HG02588 (cell line): Measurements from ENCODE around the gene CEACAM6.
"Not testable (repeated sequence)": the region's sequence is repeated elsewhere in the genome, so short reads cannot be mapped to it uniquely, and the experiment has no call there.

ENCODE experiments used
- ATAC-seq: cut with Tn5 transposase; IDR thresholded peaks from one replicate; pipeline ENCODE4 v1.9.1; 2021; ENCODE audit warnings: mild to moderate bottlenecking, moderate library complexity; ENCODE audit not compliant: unreplicated experiment

The CEACAM6 gene

DNA sequence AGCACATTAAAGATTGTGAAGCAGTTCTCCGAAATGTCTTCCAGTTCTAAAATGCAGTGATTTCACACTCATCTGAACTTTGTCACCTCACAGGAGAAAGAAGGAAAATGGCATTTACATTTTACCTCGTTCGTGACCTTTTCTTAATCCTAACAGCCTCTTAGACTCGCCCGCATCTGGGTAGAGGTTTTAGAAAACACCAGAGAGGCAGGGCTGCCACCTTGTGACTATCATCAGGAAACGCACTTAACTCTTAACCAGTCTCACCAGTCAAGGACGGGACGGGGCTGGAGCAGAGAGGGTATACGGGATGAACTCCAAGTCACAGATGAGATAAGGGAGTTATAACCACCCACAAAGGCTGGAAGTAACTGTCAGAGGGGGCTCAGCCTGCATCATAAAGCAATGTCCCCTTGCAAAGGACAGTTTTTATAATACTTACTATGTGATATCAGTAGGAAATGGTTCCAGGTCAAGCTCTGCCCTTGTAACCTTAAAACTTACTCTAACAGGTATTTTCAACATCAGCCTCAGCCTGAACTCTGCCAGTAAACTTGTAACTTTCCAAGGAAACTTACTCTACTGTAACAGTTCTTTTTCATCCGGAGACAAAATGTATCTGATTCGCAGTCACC is 8.6 kb upstream of the CEACAM6 start:
- ATAC-seq = no peak

DNA sequence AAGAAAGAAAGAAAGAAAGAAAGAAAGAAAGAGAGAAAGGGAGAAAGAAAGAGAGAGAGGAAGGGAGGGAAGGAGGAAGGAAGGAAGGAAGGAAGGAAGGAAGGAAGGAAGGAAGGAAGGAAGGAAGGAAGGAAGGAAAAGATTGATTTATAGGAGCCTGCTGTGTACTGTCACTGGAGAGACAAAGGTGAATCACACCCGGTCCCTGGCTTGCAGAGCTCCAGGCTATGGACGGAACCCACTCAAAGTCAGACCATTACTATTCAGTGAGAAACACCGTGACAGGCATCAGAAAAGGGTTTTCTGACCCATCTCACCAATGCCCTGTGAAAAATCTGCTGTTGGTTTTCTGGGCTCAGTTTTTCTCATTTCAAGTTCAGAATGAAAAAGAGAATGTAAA is 7.3 kb upstream of the CEACAM6 start:
- no peak for ATAC-seq

DNA sequence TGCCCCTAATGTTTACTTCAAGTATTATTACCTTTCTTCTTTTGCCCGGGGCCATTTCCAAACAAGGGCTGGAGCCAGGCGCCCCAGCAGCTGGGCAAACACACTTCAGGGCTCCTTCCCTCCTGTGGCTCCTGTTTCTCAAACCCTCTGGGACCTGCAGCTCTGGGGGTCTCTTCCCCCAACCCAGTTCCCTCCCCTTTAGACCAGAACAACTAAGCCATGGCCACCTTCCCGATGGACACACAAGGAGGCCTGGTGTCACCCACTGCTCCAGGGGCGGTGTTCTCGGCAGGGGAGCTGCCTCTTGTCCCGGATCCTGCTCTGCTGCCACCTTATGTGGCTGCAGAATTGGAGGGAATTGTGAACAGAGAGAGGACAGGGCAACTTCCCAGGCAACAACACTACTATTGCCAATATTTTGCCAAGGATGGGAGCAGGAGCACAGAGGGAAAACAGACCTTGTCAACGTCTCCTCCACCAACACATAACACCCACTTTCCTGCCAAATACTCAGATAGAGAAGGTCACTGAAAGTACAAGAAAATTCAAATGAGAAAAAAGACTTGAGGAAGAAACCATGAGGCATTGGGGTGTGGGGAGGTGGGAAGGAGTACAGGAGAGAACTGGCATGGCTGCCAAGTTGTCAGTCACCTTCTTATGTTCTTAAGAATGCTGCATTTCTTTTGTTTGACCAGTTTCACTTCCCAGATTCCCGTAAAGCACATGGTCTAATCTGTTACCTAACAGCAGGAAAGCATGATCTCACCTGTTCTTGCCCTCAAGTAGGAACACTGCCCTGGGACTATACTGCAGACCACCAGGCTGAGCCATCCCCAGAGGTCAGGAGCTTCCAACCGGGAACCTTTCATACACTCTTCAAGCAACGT is 4.8 kb upstream of the CEACAM6 start:
- ATAC-seq = not testable (repeated sequence)

DNA sequence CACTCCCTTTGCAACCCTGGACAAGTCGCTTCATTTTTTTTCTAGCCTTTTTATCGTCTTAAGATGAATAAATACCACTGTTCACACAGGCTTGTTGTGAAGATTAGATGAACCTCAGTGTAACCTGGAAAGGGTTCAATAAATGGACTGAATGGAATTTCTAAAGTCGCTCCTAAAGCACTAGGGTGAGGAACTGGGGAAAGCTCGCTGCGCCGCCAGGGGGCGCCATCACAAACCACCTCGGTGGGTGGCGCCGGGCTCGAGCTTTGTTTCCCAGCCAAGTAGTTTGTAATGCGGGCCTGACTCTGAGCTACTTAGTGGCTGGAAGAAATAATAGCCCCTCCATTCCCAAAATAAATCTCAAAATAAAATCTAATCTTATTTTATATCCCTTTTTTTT is 2.2 kb upstream of the CEACAM6 start:
- no peak for ATAC-seq

DNA sequence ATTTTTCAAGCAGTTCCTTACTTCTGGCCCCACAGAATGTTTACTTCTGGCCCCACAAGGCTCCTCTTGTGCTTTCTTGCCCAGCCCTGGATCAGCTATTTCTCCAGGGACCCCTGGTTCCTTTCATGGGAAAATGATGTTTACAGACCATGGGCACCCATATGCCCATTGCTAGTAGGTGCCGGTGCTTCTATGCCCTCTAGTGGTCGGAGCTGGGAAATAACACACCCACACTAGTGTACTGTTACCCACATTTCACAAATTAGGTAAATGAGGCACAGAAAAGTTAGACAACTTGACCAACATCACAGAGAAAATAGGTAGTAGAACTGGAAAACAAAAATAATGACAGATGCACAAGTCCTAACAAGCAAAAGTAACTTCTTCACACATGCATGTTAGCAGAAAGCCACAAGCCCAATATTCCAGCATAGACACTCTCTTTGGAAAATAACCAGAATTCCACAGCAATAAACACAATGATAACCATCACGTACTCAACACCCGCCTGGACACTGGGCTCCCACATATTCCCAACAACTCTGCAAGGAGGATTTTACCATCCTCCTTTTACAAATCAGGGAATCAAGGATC is 1.3 kb upstream of the CEACAM6 start:
- ATAC-seq = no peak

DNA sequence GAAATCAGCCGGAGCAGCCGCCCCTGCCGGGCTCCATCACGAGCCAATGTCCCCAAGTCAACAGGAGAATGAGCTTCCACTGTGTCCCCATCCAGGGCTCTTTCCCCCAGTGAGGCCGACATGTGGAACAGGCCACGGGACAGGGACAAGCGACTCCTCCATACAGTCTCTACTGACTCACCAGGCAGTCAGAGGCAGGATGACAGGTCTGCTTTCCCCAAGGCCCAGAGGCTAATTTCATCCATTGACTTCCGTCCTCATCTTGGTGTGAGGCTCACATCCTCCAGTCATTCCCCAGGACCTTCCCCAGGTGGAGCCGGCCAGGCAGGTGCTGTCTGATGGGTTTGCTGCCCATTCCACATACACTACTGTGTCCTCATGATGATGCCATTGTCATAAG is 3.5 kb downstream of the CEACAM6 start:
- no peak for ATAC-seq

DNA sequence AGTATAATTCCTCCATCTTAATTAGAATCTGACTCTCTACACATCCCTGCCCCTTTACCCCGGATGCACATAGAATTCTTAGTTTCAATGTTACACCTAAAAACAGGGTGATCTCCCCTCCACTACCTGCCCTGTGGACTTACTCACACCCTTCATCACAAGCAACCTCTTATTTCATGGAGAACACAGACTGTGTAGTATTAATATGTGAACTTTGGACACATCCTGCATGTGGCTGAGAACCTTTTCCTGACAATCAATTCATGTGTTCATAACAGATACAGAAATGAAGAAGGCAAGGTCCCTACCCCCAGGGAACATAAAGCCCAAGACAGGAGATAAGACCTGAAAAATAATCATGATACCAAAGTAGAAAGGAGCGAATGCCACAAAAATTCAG is 11.8 kb downstream of the CEACAM6 start:
- ATAC-seq = no peak

DNA sequence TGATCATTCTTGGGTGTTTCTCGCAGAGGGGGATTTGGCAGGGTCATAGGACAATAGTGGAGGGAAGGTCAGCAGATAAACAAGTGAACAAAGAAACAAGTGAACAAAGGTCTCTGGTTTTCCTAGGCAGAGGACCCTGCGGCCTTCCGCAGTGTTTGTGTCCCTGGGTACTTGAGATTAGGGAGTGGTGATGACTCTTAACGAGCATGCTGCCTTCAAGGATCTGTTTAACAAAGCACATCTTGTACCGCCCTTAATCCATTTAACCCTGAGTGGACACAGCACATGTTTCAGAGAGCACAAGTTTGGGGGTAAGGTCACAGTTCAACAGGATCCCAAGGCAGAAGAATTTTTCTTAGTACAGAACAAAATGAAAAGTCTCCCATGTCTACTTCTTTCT is 12.8 kb downstream of the CEACAM6 start:
- ATAC-seq = not testable (repeated sequence)

DNA sequence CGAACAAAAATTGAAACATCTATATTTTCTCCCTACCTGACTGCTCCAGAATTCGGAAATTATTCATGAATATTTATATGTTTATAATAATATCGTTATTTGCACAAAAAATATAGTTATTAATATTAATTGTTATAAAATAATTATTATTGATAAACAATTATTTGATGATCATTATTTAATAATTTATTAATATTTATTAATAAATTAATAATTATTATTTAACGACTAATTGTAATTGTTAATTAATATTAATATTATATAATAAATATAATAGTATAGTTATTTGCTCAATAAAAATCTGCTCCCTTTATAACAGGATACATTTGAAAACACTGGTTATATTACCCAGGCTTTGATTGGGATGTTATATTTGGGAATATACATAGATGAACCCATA is 14.3 kb downstream of the CEACAM6 start:
- ATAC-seq = no peak

DNA sequence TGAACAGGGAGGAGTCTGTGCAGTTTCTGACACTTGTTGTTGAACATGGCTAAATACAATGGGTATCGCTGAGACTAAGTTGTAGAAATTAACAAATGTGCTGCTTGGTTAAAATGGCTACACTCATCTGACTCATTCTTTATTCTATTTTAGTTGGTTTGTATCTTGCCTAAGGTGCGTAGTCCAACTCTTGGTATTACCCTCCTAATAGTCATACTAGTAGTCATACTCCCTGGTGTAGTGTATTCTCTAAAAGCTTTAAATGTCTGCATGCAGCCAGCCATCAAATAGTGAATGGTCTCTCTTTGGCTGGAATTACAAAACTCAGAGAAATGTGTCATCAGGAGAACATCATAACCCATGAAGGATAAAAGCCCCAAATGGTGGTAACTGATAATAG is 16.1 kb downstream of the CEACAM6 start:
- ATAC-seq = no peak

DNA sequence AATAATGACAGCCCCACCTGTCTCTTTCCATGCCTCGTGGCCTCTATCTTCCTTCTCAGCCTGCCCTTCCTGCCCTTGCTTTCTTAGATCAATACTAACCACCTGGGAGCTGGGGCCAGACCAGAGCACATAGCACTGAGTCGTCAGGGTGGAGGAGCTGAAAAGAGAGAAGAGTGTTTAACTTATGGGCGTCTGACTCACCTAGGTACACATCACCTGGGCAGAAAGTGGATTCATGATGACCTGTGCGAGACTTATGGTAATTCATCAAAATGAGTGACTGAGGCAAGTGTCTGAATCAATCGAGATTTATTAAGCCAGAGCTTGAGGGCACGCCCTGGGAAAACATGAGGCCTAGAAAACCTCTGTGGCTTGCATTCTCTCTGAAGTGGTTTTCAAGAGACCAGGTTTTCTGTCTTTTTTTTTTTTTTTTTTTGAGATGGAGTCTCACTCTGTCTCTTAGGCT is 19.2 kb downstream of the CEACAM6 start:
- no peak for ATAC-seq

DNA sequence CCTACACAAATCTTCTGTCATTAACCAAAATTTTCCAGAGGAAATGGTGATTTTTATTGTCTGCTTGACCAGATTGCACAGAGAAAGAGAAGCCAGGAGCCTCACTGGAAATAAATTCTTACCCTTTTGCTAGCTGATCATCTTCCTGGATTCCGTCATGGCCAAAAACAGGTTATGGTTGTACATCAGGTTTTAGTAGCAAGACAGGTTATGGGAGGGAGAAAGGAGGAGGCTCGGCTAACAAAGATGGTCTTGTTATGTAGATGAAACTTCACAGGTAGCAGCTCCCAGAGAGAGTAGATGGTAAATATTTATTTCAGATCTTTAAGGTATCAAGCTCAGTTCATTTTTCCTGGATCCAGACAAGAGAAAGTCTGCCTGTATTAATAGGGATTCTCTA is 21.4 kb downstream of the CEACAM6 start:
- no peak for ATAC-seq

DNA sequence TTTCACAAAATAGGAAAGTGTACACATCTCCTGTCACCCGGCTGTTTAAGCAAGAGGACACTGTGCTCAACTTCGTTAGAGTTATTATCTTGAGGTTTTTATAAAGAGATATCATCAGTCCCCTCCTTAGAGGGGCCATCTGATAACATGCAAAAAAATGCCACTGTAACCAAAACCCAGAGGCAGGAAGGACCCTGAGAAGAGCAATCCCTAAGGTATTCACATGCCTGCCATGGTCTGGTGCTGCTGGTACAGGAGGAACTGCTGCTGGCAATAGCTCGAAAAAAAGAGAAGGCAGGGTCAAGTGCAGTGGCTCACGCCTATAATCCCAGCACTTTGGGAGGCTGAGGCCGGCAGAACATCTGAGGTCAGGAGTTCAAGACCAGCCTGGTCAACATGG is 28.3 kb downstream of the CEACAM6 start:
- ATAC-seq = no peak

DNA sequence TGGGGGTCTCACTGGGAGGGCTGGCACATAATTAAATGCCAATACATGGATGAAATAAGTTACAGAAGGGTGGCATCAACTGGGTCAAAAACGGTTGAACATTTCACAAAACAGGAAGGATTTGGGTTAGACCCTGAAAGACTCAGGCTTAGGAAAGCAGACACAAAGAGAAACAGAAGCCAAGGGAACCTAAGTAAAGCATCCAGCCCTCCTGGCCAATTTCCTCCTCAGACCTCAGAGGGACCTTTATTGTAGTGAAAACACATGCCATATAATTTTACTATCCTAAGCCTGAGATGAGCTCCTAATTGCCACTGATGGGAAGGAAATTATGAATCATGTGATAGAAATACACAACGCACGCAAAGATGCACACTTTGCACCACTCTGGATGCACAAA is 29.0 kb downstream of the CEACAM6 start:
- no peak for ATAC-seq

DNA sequence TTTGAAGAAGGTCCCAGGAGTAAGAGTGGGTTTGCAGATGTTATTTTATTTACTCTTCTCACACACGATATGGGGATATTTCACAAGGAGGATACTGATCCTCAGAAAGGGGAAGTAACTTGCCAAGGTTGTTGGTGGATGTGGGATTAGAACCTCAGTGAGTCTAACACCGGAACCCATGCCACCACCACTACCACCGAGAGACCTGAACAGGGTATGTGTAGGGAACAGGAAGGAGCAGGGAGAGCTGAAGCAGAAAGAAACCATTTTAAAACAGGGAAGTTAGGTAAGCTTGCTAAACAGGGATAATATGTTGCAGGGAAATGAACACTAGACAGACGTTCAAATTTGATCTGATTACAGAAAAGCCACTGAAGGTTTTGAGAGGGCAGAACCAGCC is 29.4 kb downstream of the CEACAM6 start:
- ATAC-seq = no peak

DNA sequence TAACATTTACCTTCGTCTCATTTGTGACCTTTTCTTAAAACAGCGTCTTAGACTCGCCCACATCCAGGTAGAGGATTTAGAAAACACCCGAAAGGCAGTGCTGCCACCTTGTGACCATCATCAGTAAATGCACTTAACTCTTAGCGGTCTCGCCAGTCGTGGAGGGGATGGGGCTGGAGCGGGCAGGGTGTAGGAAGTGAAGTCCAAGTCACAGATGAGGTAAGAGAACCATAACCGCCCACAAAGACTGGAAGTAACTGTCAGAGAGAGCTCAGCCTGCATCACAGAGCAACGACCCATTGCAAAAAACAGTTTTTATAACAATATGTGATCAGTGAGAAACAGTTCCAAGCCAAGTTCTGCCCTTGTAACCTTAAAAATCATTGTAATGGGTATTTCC is 30.3 kb downstream of the CEACAM6 start:
- ATAC-seq = no peak

DNA sequence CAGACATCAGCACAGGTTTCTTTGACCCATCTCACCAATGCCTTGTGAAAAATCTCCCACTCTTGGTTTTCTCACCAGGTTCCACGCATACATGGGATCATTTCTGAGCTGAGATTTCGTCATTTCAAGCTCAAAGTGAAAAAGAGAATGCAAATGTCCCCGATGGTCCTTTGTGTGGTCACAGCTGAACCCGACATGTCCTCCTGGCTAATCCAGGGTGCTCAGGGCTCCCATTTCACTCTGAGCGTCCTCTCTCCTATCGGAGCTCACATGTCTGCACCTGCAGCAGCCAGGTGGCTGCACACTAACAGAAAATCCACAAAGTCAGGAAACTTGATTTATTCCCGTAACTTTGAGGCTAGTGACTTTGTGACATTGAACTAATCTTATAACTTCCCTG is 31.7 kb downstream of the CEACAM6 start:
- no peak for ATAC-seq

DNA sequence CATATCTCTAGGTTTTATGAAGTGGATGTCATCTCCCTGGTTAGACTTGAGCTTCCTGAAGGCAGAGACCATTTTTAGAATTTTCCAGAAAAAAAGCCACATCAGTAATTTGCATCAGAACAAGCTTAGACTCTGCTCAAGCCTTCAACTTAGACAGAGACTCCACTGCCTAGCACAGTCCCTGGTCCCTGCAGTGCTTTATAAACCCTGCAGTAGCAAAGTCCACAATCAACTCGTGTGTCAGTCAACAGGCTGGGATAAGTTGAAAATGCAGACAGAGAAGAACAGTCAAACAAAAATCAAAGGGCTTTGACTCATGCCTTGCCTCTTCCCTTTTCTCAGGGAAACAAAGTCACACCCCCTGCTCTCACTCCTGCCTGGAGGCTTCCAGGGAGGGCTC is 33.2 kb downstream of the CEACAM6 start:
- ATAC-seq = not testable (repeated sequence)

DNA sequence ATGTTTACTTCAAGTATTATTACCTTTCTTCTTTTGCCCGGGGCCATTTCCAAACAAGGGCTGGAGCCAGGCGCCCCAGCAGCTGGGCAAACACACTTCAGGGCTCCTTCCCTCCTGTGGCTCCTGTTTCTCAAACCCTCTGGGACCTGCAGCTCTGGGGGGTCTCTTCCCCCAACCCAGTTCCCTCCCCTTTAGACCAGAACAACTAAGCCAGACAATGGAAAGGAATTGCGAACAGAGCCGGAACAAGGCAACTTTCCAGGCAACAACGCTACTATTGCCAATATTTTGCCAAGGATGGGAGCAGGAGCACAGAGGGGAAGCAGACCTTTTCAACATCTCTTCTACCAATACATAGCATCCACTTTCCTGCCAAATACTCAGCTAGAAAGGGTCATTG is 33.7 kb downstream of the CEACAM6 start:
- ATAC-seq = not testable (repeated sequence)

DNA sequence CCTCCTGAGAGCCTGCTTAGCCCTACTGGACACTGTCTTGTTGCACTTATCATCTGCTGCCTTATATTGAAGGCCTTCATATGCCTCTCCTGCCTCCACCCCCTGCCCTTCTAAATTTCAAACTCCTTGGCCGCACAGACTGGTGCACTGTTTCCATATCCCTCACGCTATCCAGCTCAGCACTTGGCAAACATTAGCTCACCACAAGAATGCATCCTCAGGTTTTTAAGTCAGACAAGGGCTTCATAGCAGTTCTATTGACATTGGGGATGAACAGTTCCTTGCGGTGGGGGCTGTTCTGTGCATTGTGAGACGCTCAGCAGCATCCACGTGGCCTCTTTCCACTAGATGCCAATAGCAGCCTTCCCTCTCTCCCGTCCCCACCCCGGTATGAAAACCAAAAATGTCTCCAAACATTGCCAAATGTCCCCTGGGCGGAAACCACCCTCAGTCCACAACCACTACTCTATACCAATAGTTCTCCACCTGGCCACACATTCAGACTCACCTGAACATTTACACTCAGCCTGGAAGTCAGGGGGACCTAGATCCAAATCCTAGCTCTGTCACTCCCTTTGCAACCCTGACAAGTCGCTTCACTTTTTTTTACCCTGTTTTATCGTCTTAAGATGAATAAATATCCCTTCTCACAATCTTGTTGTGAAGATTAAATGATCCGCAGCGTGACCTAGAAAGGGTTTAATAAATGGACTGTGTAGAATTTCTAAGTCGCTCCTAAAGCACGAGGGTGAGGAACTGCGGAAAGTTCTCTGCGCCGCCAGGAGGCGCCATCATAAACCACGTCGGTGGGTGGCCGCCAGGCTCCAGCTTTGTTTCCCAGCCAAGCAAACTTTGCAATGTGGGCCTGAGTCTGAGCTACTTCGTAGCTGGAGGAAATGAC is 37.4 kb downstream of the CEACAM6 start:
- ATAC-seq = no peak

DNA sequence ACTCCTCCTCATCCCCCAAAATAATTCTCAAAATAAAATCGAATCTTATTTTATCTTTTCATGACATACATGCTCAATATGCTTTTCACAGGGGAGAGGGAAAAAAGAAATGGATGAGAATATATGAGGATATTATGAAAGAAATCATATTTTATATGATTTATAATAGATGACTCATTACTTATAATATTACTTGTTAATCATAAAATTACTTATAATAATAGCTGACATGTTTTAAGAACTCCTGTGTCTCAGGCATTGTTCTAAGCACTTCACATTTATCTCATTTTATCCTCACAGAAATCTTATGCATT is 38.0 kb downstream of the CEACAM6 start:
- no peak for ATAC-seq
